HG02571 (cell line): ENCODE measurements around the gene RADX.
"Not testable (repeated sequence)": the region's sequence is repeated elsewhere in the genome, so short reads cannot be mapped to it uniquely, and the experiment has no call there.

Experiments
- ATAC-seq: cut with Tn5 transposase; IDR thresholded peaks from one replicate; pipeline ENCODE4 v1.9.1; 2021; ENCODE audit warnings: mild to moderate bottlenecking, moderate library complexity; ENCODE audit not compliant: unreplicated experiment

RADX gene, protein sequence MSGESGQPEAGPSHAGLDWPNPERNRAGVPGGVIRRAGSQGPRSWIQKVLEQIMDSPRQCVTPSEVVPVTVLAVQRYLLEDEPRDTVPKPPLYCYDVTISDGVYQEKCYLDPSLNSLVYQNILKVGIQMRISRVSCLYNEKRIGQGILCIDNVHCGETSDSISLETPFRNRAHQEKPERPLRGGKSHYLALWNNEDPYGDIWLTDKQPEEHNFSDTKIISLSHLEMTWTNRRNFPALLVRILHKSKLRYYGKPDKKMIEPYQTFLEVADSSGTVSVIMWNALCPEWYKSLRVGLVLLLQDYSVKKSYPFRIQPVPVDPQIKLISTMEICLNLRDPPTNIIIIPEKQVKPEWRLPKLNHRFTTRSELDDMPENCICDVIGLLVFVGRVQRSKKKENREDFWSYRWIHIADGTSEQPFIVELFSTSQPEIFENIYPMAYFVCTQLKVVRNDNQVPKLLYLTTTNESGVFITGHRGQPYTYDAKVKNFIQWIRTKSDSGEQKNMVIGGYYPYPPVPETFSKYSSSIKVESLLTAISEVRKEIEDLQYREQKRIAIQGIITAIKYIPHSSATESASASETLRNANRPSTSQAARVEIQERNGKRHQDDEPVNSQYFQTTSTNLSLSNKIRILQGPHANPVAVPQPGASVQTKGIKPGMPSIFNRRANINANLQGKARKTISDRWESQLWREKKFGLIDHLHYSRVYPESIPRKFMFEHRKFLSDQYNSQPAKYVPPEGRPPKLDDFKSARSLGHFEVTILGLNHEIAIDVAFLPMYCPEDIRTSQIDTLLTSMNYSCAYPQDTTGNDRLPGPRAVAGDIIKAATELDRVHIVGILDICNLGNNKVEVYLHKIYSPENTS

DNA sequence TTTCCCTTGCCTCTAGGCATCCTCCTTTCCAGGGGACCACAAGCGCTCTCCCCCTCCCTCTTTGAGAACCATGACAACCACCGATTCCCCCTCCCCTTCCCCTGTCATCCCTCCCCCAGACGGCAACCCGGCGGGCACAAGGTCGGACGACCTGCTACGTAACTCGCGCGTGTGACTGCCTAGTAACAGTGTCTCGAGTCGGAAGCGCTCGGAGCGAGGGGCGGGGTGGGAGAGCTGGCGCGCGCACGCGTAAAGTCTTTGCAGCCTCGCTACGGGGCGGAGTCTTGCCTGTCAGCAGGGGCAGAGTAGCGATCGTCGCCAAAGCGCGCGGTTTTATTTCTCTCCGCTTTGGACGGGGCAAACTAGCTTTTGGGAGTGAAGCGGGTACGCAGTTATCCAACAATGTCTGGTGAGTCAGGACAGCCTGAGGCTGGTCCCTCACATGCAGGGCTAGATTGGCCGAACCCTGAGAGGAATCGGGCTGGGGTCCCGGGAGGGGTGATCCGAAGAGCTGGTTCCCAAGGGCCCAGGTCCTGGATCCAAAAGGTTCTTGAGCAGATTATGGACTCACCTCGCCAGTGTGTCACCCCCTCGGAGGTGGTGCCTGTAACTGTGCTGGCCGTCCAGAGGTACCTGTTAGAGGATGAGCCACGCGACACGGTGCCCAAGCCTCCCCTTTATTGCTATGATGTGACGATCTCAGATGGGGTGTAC lies at the start of gene RADX:
TSS of gene RADX (plus strand) at position 300 of the 714 bp plus-strand sequence. CDS start at position 403, 103 bp downstream.
- peak; percentile 97 for ATAC-seq

DNA sequence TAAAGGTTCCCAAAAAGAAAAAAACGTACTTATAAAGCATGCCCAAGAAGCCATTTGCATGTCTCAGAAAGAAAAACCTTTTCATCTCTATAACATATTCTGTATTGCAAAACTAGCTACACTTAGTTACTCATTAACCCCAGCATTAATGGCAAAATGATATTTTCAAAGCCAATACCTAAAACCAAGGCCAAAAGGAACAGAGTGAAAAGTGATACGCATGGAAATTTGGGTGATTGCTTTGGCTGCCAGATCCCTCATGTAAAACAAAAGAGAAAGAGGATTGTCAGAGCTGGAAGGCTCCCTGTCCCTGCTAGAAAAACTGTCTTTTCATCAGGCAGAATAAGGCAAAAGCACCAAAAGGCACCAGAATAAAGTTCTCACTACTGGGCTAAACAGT lies 46.8 kb upstream of the RADX start:
- ATAC-seq = no peak

DNA sequence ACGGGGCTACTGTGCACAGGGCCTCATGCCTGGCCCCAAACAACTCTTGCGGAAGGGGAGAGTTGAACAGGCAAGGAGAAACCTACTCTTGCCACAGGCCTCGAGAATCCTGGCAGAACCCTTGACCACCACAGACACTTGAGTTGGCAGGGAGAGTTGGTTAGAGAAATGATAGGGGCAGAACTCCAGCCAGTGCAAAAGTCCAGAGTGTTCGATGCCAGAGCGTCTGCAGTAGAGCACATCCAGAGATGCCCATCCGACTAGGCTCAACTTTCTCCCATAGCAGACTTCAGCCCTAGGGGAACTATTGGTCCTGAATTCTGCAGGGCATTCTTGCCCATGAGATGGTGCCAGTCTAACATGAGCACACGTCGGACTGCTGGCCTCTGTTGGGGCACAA lies 45.4 kb upstream of the RADX start:
- ATAC-seq = no peak

DNA sequence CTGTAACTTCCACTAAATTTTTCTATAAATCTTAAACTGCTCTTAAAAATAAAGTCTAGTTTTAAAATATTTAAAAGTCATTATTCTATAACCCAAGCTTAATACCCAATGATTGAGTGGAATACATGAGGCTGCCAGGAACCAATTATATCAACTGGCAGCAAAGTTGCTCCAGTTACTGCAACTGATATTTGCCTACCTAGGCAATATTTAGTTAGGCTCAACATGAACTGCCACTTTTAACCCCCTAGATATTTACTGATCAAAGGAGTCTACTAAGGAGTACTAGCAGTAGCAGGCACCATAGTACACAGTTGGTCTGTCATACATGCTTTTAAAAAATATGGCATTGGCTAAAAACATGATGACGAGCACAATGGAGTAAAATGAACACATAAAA lies 29.9 kb upstream of the RADX start:
- no peak for ATAC-seq

DNA sequence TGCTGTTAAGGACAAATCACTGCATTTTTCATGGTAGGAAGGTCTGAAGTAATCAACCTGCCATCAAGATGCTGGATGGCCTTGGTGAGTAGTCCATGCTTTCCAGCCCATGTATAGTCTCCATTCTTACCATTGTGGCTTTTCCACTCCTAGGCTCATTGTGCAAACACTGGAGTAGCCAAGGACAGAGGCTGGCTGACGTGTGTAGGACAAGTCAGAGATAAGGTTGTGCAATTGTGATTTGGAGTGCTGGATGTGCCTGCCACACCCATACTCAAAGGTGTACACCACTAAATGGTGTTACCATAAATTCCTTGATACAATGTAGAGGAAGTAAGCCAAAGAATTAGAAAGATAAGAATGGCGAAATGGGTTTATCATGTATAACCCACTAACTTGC lies 26.3 kb upstream of the RADX start:
- no peak for ATAC-seq

DNA sequence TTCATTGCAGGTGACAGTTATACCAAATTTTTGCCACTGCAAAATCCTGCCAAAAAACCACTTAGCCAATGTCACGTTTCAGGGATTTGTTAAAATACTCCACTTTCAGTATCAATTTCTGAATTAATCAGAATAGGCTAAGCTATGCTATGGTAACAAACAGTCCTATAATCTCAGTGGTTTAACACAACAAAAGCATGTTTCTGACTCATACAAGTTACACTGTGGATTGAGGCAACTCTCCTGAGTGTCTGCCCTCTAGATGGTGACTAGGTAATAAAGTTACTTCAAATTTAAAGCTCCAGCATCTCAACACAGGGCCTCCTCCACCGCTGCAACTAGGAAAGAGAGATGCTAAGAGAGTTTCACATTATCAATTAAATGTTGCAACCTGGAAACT lies 23.0 kb upstream of the RADX start:
- no peak for ATAC-seq

DNA sequence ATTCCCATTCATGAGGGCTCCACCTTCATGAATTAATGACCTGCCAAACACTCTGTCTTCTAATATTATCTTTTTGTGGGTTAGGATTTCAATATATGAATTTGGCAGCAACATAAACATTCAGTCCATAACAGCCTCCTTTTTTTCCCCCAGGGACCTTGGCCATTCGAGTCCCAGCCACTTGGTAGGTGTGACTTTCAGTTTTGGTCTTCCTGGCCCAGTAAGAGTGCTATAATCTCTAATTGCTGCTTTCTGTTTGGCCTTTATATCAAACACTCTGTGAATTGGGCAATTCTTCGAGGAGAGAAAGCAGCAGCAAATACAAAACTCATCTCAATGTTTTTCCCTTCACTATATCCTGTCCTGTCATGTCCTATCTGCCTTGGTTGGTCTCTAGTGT lies 12.4 kb upstream of the RADX start:
- ATAC-seq = no peak

DNA sequence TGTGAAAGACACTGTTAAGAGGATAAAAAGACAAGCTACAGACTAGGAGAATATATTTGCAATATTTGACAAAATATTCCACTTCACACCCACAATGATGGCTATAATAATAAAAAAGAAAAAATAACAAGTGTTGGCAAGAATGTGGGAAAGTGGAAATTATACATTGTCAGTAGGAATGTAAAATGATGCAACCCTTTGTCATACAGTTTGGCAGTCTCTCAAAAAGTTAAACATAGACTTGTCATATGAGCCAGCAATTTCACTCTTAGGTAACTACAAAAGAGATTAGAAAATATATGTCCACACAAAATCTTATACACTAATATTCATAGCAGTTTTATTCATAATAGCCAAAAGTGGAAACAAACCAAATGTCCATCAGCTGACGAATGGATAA lies 5.2 kb upstream of the RADX start:
- no peak for ATAC-seq

DNA sequence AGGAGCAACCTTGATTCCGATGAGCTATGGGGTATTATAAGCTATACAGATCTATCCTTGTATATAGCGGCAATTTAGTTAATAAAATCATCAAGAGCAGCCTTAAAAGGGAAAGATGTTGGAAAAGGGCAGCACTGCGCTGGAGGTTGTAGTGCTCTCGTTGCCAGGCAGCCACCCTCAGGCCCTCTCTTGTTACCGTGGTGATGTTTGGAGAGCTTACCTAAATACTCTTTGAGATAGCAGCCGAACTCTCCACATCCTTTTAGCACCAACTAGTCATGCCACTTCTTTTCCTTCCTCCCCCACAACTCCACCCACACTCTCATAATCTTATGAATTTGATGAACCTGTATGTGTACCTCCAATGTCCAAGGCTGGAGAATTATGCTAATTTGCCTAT lies 3.8 kb upstream of the RADX start:
- no peak for ATAC-seq

DNA sequence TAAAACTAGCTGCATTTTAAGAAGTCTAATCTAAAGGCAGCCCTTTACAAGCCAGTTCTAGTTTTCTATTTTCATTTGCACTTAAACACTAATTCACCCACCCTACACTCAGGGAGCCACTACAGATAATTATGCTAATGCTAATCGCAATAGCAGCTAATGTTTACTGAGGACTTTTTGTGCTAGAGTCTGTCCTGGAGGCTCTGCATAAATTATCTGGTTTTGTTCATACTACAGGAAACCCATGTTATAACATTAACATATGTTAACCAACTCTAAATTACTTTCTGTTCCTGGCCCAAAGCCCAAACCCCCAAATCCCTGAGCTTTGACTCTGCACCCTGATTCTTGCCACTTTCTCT lies 480 bp upstream of the RADX start:
- ATAC-seq = peak; percentile 1

DNA sequence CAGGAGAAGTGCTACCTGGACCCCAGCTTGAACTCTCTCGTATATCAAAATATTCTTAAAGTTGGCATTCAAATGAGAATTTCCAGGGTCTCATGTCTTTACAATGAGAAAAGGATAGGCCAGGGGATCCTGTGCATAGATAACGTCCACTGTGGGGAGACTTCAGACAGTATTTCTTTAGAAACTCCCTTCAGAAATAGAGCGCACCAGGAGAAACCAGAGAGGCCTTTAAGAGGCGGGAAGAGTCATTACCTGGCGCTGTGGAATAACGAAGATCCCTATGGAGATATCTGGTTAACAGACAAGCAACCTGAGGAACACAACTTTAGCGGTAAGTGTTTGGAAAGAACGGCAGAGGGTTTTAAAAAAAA lies 600 bp downstream of the RADX start:
- peak; percentile 15 for ATAC-seq

DNA sequence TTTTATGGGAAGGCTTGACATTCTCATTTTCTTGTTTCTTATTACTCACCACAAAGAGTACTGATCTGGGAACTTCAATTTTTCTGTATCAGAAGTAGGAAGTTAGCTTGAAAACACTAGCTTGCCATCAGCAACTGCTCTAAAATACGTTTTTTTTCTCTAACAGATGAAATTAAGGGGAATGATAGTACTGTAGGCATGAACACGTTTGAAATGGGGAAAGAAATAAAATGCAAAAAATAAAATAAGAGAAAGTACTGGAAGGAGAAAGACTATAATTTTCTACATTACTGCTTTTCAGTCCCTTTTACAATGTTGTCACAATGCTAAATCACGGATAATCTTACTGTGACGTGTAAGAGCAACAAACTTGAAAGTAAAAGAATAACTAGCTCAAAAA lies 1.5 kb downstream of the RADX start:
- ATAC-seq = no peak

DNA sequence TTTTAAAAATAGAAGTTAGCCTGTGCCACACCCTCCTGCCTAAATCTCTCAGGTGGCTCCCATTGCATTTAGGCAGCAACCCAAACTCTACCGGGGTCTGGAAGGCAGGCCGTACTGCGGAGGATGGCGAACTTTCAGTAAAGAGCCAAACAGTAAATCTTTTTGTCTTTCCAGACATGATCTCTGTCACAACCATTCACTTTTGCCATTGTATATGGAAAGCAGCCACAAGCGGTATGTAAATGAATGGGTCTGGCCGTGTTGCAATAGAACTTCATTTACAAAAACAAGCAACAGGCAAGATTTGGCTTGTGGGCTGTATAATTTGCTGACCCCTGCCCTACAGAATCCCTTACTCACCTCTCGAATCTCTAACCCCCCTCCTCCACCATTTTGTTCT lies 3.3 kb downstream of the RADX start:
- no peak for ATAC-seq

DNA sequence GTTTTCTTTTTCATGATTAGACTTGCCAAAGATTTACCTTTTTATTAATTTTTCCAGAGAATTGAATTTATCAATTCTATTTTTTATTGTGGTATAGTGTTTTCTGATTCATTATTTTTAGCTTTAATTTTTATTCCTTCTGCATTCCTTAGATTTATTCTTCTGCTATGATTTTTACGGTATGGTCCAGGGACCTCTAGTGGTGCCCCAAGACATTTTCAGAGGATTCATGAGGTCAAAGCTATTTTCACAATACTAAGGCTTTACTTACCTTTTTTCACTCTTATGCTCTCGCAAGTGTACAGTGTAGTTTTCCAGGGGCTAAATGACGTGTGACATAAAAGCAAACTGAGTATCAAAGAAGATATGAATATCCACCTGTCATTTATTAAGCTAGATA lies 8.0 kb downstream of the RADX start:
- no peak for ATAC-seq

DNA sequence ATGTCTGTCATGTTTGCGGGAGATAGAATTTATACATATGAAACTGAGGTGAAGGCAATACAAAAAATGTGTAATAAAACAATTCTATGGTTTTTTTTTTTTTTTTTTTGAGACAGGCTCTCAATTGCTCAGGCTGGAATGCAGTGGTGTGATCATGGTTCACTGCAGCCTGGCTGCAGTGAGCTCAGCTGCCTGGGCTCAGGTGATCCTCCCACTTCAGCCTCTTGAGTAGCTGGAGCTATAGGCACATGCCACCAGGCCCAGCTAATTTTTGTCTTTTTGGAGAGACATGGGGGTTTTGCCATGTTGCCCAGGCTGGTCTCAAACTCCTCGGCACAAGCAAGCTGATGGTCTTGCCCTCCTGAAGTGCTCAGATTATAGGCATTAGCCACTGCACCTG lies 10.1 kb downstream of the RADX start:
- no peak for ATAC-seq

DNA sequence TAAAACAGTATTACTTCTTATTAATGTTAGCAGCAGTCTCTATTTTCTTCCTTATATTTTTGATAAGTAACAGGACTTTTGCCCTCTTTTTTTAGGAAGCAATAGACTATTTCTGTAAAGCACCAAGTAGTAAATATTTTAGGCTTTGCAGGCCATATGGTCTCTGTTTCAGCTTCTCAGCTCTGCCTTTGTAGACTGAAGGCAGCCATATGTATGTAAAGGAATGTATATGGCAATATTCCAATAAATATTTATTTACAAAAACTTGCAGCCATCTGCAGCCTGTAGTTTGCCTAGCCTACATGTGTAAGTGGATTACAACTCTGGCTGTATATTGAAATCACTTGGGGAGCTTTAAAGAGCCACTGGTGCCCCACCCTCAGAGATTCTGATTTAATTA lies 15.0 kb downstream of the RADX start:
- no peak for ATAC-seq

DNA sequence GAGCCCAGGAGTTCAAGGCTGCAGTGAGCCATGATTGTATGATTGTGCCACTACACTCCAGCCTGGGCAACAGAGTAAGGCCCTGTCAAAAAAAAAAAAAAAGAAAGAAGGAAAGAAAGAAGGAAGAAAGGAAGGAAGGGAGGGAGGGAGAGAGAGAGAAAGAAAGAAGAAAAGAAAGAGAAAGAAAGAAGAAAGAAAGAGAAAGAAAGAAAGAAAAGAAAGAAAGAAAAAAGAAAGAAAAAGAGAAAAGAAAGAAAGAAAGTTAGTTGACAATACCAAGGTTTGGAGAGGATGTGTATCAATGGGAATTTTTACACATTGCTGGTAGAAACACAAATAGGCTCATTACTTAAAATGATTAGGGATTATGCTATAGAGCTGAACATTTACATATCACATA lies 19.8 kb downstream of the RADX start:
- no peak for ATAC-seq

DNA sequence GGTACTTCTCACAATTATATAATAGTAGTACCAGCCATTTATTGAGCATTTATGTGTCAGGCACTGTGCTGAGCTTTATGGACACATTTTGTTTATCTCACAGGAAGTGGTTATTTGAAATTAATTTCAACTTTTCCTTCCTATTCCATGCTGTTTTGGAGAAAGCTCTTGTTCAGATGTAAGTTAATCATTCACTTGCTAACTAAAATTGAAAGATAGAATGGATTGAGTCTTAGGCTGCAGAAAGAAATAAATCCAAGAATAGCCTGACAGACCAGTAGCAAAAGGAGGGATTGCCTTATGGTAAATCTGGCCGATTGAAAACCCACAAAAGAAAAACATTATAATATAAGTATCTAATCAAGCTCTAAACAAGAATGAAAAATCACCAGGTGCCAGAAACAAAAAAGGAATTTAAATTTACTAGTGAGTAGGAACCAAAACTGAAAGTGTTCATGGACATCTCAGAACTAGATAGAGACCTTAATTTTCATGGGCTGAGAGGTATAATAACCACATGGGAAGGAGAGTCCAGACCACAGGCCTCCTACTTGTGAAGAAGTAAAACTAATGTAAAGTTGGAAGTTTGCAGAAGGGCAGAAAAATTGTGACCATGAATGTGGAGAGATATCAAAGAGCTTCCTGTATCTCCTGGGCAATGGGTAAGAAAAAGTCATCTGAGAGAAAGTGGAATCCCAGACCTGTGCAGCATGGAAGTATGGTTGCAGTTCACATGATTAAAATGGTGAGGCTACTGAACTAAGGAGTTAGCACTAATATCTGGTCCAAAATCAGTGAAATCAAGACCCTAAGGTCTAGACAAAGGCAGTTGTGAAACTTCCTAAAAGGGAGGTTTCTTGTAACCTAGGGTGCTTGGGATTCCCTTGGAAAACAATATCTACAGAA lies 38.0 kb downstream of the RADX start:
- peak; percentile 95 for ATAC-seq

DNA sequence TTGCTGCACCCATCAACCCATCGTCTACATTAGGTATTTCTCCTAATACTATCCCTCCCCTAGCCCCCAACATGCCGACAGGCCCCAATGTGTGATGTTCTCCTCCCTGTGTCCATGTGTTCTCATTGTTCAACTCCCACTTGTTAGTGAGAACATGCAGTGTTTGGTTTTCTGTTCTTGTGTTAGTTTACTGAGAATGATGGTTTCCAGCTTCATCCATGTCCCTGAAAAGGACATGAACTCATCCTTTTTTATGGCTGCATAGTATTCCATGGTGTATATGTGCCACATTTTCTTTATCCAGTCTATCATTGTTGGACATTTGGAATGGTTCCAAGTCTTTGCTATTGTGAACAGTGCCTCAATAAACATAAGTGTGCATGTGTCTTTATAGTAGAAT lies 41.8 kb downstream of the RADX start:
- ATAC-seq = not testable (repeated sequence)

DNA sequence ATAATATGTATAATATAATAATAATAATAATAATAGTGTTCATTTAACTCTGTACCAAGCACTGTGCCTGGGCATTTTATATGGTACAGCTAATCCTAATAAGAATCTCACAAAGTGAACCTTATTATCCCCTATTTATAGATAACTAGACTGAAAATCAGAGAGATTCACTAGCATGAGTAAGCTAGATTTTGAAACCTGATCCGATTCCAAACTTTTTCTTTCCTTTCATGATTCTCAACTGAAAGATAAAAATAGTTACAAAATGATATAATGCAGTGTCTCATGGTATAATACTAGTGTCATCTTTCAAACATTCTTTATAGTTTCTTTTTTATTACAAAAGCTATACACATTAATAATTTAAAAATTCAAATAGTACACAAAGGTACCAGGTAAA lies 58.9 kb downstream of the RADX start:
- no peak for ATAC-seq

DNA sequence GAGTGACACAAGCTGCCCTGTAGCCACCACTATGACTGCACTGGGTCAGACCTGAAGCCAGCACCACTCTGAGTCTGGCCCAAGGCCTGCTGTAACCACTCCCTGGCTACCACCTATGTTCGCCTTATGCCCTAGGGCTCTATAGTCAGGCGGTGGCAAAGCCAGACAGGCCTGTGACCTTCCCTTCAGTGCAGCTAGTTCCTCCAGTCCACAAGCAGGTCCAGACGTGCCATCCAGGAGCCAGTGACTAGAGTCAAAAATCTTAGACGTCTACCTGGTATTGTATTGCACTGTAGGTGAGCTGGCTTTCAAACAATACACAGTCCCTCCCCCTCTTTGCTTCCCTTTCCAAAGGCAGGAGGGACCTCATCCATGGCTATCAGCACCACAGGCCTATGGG lies 60.7 kb downstream of the RADX start:
- ATAC-seq = no peak
